HepG2 (cell line): ENCODE data around the gene GPT2. TPM values are rescaled to one million over a fixed set of nuclear protein-coding genes. Genes with fewer than 3 reads are reported as not detected.

Experiments used
- HDAC2 ChIP-seq: sonication (generic); formaldehyde crosslinking; IDR thresholded peaks from 2 replicates; pipeline ENCODE4 v1.4.0; 2020; ENCODE audit warnings: missing genetic modification reagents
- MATR3 ChIP-seq: sonication (generic); formaldehyde crosslinking; IDR thresholded peaks from 2 replicates; pipeline ENCODE4 v1.4.0; 2020; ENCODE audit warnings: missing genetic modification reagents
- MEF2D ChIP-seq: sonication (generic); formaldehyde crosslinking; IDR thresholded peaks from 2 replicates; pipeline ENCODE4 v1.5.1; 2020; ENCODE audit warnings: mild to moderate bottlenecking, missing genetic modification reagents
- NFIC ChIP-seq: IDR thresholded peaks from 2 replicates; pipeline ENCODE4 v1.6.1; 2012; ENCODE audit warnings: mild to moderate bottlenecking, low read length, inconsistent platforms
- PHF5A ChIP-seq: IDR thresholded peaks from one replicate; pipeline ENCODE4 v1.6.1; 2018; ENCODE audit warnings: low read depth, missing genetic modification reagents; ENCODE audit not compliant: unreplicated experiment
- REST ChIP-seq, 2 experiments: IDR thresholded peaks; 2 replicates each; pipeline ENCODE4 v1.6.1; 2011 to 2012; ENCODE audit warnings: low read length in 2 of 2, borderline replicate concordance in 1 of 2, low read depth in 1 of 2, mild to moderate bottlenecking in 1 of 2, moderate library complexity in 1 of 2
- ZBTB10 ChIP-seq: sonication (generic); formaldehyde crosslinking; IDR thresholded peaks from 2 replicates; pipeline ENCODE4 v1.4.0; 2020; ENCODE audit warnings: missing genetic modification reagents, borderline replicate concordance
- ZBTB38 ChIP-seq: sonication (generic); formaldehyde crosslinking; IDR thresholded peaks from 2 replicates; pipeline ENCODE4 v1.5.1; 2020; ENCODE audit warnings: mild to moderate bottlenecking, missing genetic modification reagents
- ZNF235 ChIP-seq: sonication (generic); formaldehyde crosslinking; IDR thresholded peaks from 2 replicates; pipeline ENCODE4 v1.8.1; 2023; ENCODE audit warnings: mild to moderate bottlenecking, missing genetic modification reagents, borderline replicate concordance
- ZNF317 ChIP-seq: sonication (generic); formaldehyde crosslinking; IDR thresholded peaks from 2 replicates; pipeline ENCODE4 v1.5.0; 2020; ENCODE audit warnings: mild to moderate bottlenecking, missing genetic modification reagents
- ZNF383 ChIP-seq: sonication (generic); formaldehyde crosslinking; IDR thresholded peaks from 2 replicates; pipeline ENCODE4 v1.4.0; 2020; ENCODE audit warnings: missing genetic modification reagents, mild to moderate bottlenecking, borderline replicate concordance
- ZNF484 ChIP-seq: sonication (generic); formaldehyde crosslinking; IDR thresholded peaks from 2 replicates; pipeline ENCODE4 v1.5.1; 2020; ENCODE audit warnings: mild to moderate bottlenecking, low read depth, missing genetic modification reagents, borderline replicate concordance
- ZNF839 ChIP-seq: sonication (generic); formaldehyde crosslinking; IDR thresholded peaks from 2 replicates; pipeline ENCODE4 v1.4.0; 2020; ENCODE audit warnings: missing genetic modification reagents, mild to moderate bottlenecking, borderline replicate concordance
- polyA plus RNA-seq, 8 experiments: library from polyadenylated mRNA; depleted of rRNA in 3 of 8; stranded (reverse) in 7 of 8; unstranded in 1 of 8; fragments of >200 nt; fragmentation: Illumina TruSeq in 4 of 8; extraction: Trizol in 4 of 8; gene quantifications; 2 replicates each; pipeline versions ENCODE4 v1.2.1 to v1.2.3, GENCODE V29; 2011 to 2016; ENCODE audit warnings: low read depth in 4 of 8, missing spikeins in 1 of 8, mixed read lengths in 1 of 8; ENCODE audit not compliant: insufficient read depth in 1 of 8
- total RNA-seq, 5 experiments: library from RNA; depleted of rRNA; stranded (reverse); fragments of >200 nt; fragmentation: Illumina TruSeq; extraction: Trizol; gene quantifications; 2 replicates each; pipeline ENCODE4 v1.2.3, GENCODE V29; 2016; ENCODE audit warnings: low read depth in 1 of 5
- TF ChIP-seq, protein P1 (sequence below): sonication (generic); formaldehyde crosslinking; IDR thresholded peaks from 2 replicates; pipeline ENCODE4 v1.4.0; 2020; ENCODE audit warnings: missing genetic modification reagents

The GPT2 gene
- total and polyA plus RNA-seq, 2 of the 13 experiments (the other 11 are each of a cell fraction or from before 2014, with no cell fraction given) = 138 to 267 TPM

DNA sequence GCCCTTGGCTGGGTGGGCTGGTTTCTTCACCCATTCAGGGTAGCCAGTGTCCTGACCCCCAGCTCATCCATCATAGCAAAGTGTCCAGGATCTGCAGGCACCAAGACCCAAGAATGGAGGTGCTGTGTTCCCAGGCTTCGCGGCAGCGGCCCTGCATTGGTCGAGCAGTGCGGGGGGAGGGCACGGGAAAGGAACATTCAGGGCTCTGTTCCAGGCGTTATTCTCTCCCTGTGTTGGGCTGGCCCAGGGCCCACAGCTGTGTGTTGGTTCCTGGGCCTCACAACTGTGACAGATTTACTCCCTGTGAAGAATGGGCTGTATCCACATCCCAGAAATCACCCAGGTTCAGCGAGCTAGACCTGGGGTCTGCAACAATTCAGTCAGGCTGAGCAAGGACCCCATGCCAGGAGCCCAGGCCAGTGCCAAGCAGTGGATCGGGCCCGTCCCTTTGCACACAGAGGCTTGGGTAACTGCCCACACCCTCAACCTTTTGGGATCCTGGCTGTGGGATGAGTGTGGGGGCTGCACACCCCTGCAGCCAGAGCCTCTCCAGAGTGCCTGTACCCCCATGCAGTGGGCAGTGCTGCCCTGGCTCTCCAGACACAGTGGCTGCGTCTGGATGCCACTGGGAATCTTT is 10.0 kb downstream of the GPT2 start (continued):
- TF ChIP-seq HDAC2 (no peak), ZBTB10 (CRISPR knock-in tag) (no peak), ZBTB38 (CRISPR knock-in tag) (peak; percentile 87), ZNF383 (CRISPR knock-in tag) (no peak), PHF5A (CRISPR knock-in tag) (no peak), ZNF317 (CRISPR knock-in tag) (no peak), REST (IDR thresholded peaks at IDR 0.05; ENCODE audit: borderline replicate concordance in 1 of 2, low read depth in 1 of 2, low read length in 2 of 2) (no peak), ZNF484 (CRISPR knock-in tag) (no peak), ZNF839 (CRISPR knock-in tag) (0 out of 2 replicates have a peak, but pooled peaks have one; percentile 81), MEF2D (CRISPR knock-in tag) (0 out of 2 replicates have a peak, but pooled peaks have one; percentile 8), ZNF235 (CRISPR knock-in tag) (no peak), MATR3 (CRISPR knock-in tag) (no peak), NFIC (no peak)
- TF ChIP-seq, protein P1, sequence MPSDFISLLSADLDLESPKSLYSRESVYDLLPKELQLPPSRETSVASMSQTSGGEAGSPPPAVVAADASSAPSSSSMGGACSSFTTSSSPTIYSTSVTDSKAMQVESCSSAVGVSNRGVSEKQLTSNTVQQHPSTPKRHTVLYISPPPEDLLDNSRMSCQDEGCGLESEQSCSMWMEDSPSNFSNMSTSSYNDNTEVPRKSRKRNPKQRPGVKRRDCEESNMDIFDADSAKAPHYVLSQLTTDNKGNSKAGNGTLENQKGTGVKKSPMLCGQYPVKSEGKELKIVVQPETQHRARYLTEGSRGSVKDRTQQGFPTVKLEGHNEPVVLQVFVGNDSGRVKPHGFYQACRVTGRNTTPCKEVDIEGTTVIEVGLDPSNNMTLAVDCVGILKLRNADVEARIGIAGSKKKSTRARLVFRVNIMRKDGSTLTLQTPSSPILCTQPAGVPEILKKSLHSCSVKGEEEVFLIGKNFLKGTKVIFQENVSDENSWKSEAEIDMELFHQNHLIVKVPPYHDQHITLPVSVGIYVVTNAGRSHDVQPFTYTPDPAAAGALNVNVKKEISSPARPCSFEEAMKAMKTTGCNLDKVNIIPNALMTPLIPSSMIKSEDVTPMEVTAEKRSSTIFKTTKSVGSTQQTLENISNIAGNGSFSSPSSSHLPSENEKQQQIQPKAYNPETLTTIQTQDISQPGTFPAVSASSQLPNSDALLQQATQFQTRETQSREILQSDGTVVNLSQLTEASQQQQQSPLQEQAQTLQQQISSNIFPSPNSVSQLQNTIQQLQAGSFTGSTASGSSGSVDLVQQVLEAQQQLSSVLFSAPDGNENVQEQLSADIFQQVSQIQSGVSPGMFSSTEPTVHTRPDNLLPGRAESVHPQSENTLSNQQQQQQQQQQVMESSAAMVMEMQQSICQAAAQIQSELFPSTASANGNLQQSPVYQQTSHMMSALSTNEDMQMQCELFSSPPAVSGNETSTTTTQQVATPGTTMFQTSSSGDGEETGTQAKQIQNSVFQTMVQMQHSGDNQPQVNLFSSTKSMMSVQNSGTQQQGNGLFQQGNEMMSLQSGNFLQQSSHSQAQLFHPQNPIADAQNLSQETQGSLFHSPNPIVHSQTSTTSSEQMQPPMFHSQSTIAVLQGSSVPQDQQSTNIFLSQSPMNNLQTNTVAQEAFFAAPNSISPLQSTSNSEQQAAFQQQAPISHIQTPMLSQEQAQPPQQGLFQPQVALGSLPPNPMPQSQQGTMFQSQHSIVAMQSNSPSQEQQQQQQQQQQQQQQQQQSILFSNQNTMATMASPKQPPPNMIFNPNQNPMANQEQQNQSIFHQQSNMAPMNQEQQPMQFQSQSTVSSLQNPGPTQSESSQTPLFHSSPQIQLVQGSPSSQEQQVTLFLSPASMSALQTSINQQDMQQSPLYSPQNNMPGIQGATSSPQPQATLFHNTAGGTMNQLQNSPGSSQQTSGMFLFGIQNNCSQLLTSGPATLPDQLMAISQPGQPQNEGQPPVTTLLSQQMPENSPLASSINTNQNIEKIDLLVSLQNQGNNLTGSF = 0 out of 2 replicates have a peak, but pooled peaks have one; percentile 37
